ENCODE measurements around the gene EXOC4.

The EXOC4 gene

DNA sequence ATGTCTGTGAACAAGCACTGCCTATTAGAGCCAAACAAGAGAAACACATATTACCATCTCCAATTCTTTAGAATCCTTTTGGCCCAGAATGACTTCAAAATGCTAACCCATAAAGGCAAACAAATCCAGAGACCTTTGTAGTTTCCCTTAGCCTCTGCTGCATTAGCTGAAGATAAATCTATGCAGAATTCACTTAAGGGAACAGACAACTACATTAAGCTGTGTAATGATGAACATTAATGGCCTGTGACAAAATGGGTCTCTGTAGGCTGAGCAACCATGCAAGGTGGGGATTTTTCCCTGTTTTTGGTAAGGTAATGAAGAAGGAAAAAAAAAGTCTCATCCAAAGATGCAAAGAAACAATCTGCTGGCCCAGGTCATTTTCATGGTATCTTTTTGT lies 411.6 kb downstream of the EXOC4 start:
- H3K9me3 ChIP-seq (ENCODE audit: control insufficient read depth, insufficient read depth, low read depth, low read length), result no peaks in the 10 kb centered on the region
- no peak overlapping the region for H3K27ac ChIP-seq (ENCODE audit: extremely low read depth, low read depth, low read length)
- H3K4me1 ChIP-seq (ENCODE audit: control insufficient read depth, insufficient read depth, low read length), result peaks cover 4% of the 10 kb centered on the region; the same call in 1 of the 2 replicates
- ChIA-PET CTCF (no interaction called here), POLR2A (no interaction called here)
- no peaks in the 10 kb centered on the region for H3K36me3 ChIP-seq (ENCODE audit: control insufficient read depth in 2 of 2, insufficient read depth in 1 of 2, low read length in 2 of 2)
- no peak overlapping the region for H3K4me3 ChIP-seq (ENCODE audit: low read depth, low read length)
- TF ChIP-seq OVOL3 (tag by site-specific recombination; IDR thresholded peaks at IDR 0.05), result no peak
- TF ChIP-seq GLI2 (tag by site-specific recombination; IDR thresholded peaks at IDR 0.05; ENCODE audit: borderline replicate concordance, low read depth), result no peak
- TF ChIP-seq KLF16 (tag by site-specific recombination; IDR thresholded peaks at IDR 0.05), result no peak
- TF ChIP-seq, protein P1, sequence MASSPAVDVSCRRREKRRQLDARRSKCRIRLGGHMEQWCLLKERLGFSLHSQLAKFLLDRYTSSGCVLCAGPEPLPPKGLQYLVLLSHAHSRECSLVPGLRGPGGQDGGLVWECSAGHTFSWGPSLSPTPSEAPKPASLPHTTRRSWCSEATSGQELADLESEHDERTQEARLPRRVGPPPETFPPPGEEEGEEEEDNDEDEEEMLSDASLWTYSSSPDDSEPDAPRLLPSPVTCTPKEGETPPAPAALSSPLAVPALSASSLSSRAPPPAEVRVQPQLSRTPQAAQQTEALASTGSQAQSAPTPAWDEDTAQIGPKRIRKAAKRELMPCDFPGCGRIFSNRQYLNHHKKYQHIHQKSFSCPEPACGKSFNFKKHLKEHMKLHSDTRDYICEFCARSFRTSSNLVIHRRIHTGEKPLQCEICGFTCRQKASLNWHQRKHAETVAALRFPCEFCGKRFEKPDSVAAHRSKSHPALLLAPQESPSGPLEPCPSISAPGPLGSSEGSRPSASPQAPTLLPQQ (tag by site-specific recombination; IDR thresholded peaks at IDR 0.05), result no peak
- TF ChIP-seq ZNF184 (tag by site-specific recombination; IDR thresholded peaks at IDR 0.05), result no peak
- TF ChIP-seq ZNF561 (tag by site-specific recombination; IDR thresholded peaks at IDR 0.05; ENCODE audit: borderline replicate concordance), result no peak
- TF ChIP-seq ZNF621 (tag by site-specific recombination; IDR thresholded peaks at IDR 0.05), result no peak
- TF ChIP-seq, protein P2, sequence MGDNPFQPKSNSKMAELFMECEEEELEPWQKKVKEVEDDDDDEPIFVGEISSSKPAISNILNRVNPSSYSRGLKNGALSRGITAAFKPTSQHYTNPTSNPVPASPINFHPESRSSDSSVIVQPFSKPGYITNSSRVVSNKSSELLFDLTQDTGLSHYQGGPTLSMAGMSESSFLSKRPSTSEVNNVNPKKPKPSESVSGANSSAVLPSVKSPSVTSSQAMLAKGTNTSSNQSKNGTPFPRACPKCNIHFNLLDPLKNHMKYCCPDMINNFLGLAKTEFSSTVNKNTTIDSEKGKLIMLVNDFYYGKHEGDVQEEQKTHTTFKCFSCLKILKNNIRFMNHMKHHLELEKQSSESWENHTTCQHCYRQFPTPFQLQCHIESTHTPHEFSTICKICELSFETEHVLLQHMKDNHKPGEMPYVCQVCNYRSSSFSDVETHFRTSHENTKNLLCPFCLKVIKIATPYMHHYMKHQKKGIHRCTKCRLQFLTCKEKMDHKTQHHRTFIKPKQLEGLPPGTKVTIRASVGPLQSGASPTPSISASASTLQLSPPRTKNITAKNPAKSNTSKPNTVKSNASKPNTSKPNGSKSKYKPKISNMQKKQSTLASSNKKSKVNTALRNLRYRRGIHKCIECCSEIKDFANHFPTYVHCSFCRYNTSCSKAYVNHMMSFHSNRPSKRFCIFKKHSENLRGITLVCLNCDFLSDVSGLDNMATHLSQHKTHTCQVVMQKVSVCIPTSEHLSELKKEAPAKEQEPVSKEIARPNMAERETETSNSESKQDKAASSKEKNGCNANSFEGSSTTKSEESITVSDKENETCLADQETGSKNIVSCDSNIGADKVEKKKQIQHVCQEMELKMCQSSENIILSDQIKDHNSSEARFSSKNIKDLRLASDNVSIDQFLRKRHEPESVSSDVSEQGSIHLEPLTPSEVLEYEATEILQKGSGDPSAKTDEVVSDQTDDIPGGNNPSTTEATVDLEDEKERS (tag by site-specific recombination; IDR thresholded peaks at IDR 0.05), result no peak
- no peak for TF ChIP-seq ZNF654 (tag by site-specific recombination; IDR thresholded peaks at IDR 0.05; ENCODE audit: low read depth)
- no peak for TF ChIP-seq ZNF175 (tag by site-specific recombination; IDR thresholded peaks at IDR 0.05)

DNA sequence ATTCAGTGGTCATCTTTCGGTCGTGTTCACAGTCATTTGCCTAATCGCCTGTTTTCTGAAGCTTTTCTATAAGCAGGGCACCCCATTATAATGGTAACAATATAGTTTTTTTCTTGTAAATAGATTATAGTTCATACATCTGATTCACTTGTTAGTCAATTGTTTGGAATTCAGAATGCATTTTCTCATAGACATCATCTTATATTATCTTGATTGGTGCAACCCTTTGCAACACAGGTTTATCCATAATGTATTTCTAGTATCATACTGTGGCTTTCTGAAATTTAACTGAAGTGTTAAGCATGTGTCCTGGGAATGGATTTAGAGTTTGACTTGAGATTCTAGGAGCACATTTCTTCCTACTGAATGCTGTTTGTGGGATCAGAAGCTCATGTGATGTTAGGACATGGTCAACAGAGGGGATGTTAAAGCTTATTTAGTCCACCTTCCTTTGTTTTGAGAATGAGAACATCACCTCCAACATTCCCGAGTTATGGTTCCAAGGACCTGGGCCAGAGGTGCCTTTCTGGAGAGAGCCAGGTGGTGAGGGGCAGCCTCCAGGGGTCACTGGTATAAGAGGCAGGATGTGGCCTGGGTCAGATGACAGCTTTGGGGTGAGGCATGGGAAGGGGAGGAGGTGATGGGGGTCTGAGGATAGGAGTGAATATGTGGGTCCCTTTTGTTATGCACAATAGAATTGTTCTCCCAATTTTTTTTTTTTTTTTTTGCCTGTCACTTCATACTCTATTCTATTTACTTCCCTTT lies 415.6 kb downstream of the EXOC4 start:
- no peak overlapping the region for H3K27ac ChIP-seq (ENCODE audit: extremely low read depth, low read depth, low read length)

DNA sequence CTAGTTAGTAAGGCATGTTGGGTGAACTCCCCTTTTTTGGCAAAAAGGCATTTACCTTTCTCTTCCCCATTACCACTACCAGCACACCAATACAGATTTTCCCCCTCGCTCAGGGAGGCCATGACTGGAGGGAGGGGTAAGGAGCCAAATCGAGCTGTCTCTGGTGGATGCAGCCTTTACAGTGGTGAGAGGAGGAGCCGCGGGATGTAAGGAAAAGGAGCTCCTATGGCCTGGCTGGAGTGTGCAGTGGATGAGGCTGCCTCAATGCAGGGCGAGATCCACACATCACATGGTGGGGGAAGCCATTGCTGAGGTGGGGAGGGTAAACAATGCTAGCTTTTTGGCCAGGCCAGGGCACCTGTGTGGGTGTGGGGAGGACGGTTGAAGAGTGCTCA lies 416.2 kb downstream of the EXOC4 start:
- POLR2A ChIA-PET, result no interaction called here
- Histone ChIP-seq H3K27ac (ENCODE audit: extremely low read depth, low read depth, low read length) (no peak overlapping the region), H3K9me3 (ENCODE audit: control insufficient read depth, insufficient read depth, low read depth, low read length) (no peaks in the 10 kb centered on the region)
- TF ChIP-seq ZNF184 (tag by site-specific recombination; IDR thresholded peaks at IDR 0.05) (no peak), ZFHX2 (tag by site-specific recombination; conservative IDR thresholded peaks at IDR 0.05) (no peak), ZNF830 (tag by site-specific recombination; IDR thresholded peaks at IDR 0.05; ENCODE audit: low read depth) (no peak), ZNF366 (tag by site-specific recombination; conservative IDR thresholded peaks at IDR 0.05) (no peak), ZNF174 (tag by site-specific recombination; IDR thresholded peaks at IDR 0.05) (no peak), ZNF148 (tag by site-specific recombination; IDR thresholded peaks at IDR 0.05; ENCODE audit: borderline replicate concordance) (no peak)
- TF ChIP-seq, protein P3, sequence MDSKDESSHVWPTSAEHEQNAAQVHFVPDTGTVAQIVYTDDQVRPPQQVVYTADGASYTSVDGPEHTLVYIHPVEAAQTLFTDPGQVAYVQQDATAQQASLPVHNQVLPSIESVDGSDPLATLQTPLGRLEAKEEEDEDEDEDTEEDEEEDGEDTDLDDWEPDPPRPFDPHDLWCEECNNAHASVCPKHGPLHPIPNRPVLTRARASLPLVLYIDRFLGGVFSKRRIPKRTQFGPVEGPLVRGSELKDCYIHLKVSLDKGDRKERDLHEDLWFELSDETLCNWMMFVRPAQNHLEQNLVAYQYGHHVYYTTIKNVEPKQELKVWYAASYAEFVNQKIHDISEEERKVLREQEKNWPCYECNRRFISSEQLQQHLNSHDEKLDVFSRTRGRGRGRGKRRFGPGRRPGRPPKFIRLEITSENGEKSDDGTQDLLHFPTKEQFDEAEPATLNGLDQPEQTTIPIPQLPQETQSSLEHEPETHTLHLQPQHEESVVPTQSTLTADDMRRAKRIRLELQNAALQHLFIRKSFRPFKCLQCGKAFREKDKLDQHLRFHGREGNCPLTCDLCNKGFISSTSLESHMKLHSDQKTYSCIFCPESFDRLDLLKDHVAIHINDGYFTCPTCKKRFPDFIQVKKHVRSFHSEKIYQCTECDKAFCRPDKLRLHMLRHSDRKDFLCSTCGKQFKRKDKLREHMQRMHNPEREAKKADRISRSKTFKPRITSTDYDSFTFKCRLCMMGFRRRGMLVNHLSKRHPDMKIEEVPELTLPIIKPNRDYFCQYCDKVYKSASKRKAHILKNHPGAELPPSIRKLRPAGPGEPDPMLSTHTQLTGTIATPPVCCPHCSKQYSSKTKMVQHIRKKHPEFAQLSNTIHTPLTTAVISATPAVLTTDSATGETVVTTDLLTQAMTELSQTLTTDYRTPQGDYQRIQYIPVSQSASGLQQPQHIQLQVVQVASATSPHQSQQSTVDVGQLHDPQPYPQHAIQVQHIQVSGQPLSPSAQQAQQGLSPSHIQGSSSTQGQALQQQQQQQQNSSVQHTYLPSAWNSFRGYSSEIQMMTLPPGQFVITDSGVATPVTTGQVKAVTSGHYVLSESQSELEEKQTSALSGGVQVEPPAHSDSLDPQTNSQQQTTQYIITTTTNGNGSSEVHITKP (tag by site-specific recombination; IDR thresholded peaks at IDR 0.05), result no peak
- TF ChIP-seq, protein P1 (tag by site-specific recombination; IDR thresholded peaks at IDR 0.05), result no peak

More for the DNA sequence above, 415.6 kb downstream of the EXOC4 start:
- Histone ChIP-seq H3K36me3 (ENCODE audit: control insufficient read depth in 2 of 2, insufficient read depth in 1 of 2, low read length in 2 of 2) (no peaks in the 10 kb centered on the region), H3K9me3 (ENCODE audit: control insufficient read depth, insufficient read depth, low read depth, low read length) (no peaks in the 10 kb centered on the region), H3K4me1 (ENCODE audit: control insufficient read depth, insufficient read depth, low read length) (peaks cover 4% of the 10 kb centered on the region; the same call in 1 of the 2 replicates), H3K4me3 (ENCODE audit: low read depth, low read length) (no peak overlapping the region)
- ChIA-PET POLR2A (no interaction called here), CTCF (interaction anchor here (0.6 kb wide), 1 partner anchor 1014 kb away, joined by 4 read pairs; no protein-coding TSS in a partner anchor)
- no peak for TF ChIP-seq ZNF555 (tag by site-specific recombination; conservative IDR thresholded peaks at IDR 0.05)
- no peak for TF ChIP-seq ZNF423 (tag by site-specific recombination; IDR thresholded peaks at IDR 0.05)
- no peak for TF ChIP-seq HOXC10 (CRISPR knock-in tag; IDR thresholded peaks at IDR 0.05)
- TF ChIP-seq ZNF830 (tag by site-specific recombination; IDR thresholded peaks at IDR 0.05; ENCODE audit: low read depth), result no peak

More for the DNA sequence above, 416.2 kb downstream of the EXOC4 start:
- CTCF ChIA-PET, result interaction anchor here (0.6 kb wide), 1 partner anchor 1014 kb away, joined by 4 read pairs; no protein-coding TSS in a partner anchor
- H3K4me3 ChIP-seq (ENCODE audit: low read depth, low read length), result no peak overlapping the region
- H3K4me1 ChIP-seq (ENCODE audit: control insufficient read depth, insufficient read depth, low read length), result peaks cover 8% of the 10 kb centered on the region
- H3K36me3 ChIP-seq (ENCODE audit: control insufficient read depth in 2 of 2, insufficient read depth in 1 of 2, low read length in 2 of 2), result no peaks in the 10 kb centered on the region
